GM23248 (cell line): Measurements from ENCODE around the gene KRTAP10-3. TPM values are rescaled to one million over a fixed set of nuclear protein-coding genes. Genes with fewer than 3 reads are reported as not detected.

Source experiments
- DNase-seq: peaks from one replicate; pipeline ENCODE4 v3.0.0-alpha.2; 2015
- H2AFZ ChIP-seq: fragments of 200-600 bp; sonication (generic); 2 replicates; pipeline ENCODE4 v1.6.1; 2016; ENCODE audit warnings: antibody characterized with exemption
- H3F3A ChIP-seq: fragments of 200-600 bp; sonication (generic); 2 replicates; pipeline ENCODE4 v1.6.1; 2016; ENCODE audit warnings: mild to moderate bottlenecking, antibody characterized with exemption, mixed run types; ENCODE audit not compliant: insufficient read depth
- H3K27ac ChIP-seq: fragments of 200-600 bp; sonication (generic); 2 replicates; pipeline ENCODE4 v1.5.1; 2016; ENCODE audit warnings: mild to moderate bottlenecking
- H3K27me3 ChIP-seq: fragments of 200-600 bp; sonication (generic); replicated peaks from 2 replicates; pipeline ENCODE4 v1.6.1; 2016; ENCODE audit warnings: mild to moderate bottlenecking; ENCODE audit not compliant: insufficient read depth
- H3K36me3 ChIP-seq: fragments of 200-600 bp; sonication (generic); 2 replicates; pipeline ENCODE4 v1.6.1; 2016; ENCODE audit warnings: low read depth, mild to moderate bottlenecking
- H3K4me1 ChIP-seq: fragments of 200-600 bp; sonication (generic); 2 replicates; pipeline ENCODE4 v1.6.1; 2016; ENCODE audit warnings: mild to moderate bottlenecking; ENCODE audit not compliant: insufficient read depth
- H3K4me2 ChIP-seq: fragments of 200-600 bp; sonication (generic); one replicate; pipeline ENCODE4 v1.6.1; 2016; ENCODE audit warnings: mild to moderate bottlenecking; ENCODE audit not compliant: unreplicated experiment
- H3K4me3 ChIP-seq: fragments of 200-600 bp; sonication (generic); 2 replicates; pipeline ENCODE4 v1.5.1; 2016; ENCODE audit warnings: mild to moderate bottlenecking
- H3K79me2 ChIP-seq: fragments of 200-600 bp; sonication (generic); 2 replicates; pipeline ENCODE4 v1.6.1; 2016; ENCODE audit warnings: mild to moderate bottlenecking; ENCODE audit not compliant: insufficient read depth
- H3K9ac ChIP-seq: fragments of 200-600 bp; sonication (generic); 2 replicates; pipeline ENCODE4 v1.6.1; 2016; ENCODE audit warnings: mild to moderate bottlenecking
- H3K9me2 ChIP-seq: fragments of 200-600 bp; sonication (generic); 2 replicates; pipeline ENCODE4 v1.6.1; 2016; ENCODE audit warnings: mixed run types, mild to moderate bottlenecking, moderate library complexity; ENCODE audit not compliant: insufficient read depth
- H3K9me3 ChIP-seq: fragments of 200-600 bp; sonication (generic); one replicate; pipeline ENCODE4 v1.6.1; 2017; ENCODE audit warnings: low read depth
- H4K20me1 ChIP-seq: fragments of 200-600 bp; sonication (generic); 2 replicates; pipeline ENCODE4 v1.6.0; 2016; ENCODE audit not compliant: insufficient read depth
- EZH2 ChIP-seq: fragments of 200-600 bp; sonication (generic); IDR thresholded peaks from 2 replicates; pipeline ENCODE4 v1.6.1; 2018; ENCODE audit warnings: antibody characterized with exemption, mild to moderate bottlenecking; ENCODE audit not compliant: insufficient read depth, poor library complexity, severe bottlenecking
- EZH2phosphoT487 ChIP-seq: fragments of 200-600 bp; sonication (generic); IDR thresholded peaks from 2 replicates; pipeline ENCODE4 v1.6.1; 2018; ENCODE audit warnings: antibody characterized with exemption, moderate library complexity, mild to moderate bottlenecking, low read depth; ENCODE audit not compliant: insufficient read depth
- WGBS, 2 experiments: methylation state at CpG; one replicate each; pipeline ENCODE4 v1.1.6; 2015 to 2017; ENCODE audit warnings: low lambda C conversion rate in 2 of 2, low coverage in 1 of 2; ENCODE audit errors: missing lambda C conversion rate in 2 of 2; 5-methylcytosine and 5-hydroxymethylcytosine counted together
- in situ Hi-C: fragments of 300-500 bp; cut with MboI; formaldehyde crosslinking; loops from 2 replicates; pipeline ENCODE4 v1.15.0; 2020
- polyA plus RNA-seq: library from polyadenylated mRNA; unstranded; fragments of >200 nt; fragmentation: Nextera tagmentation; extraction: Ambion mirVana; gene quantifications from 2 replicates; pipeline ENCODE4 v1.2.1, GENCODE V29; 2016
- total RNA-seq: library from RNA; depleted of rRNA; stranded (reverse); fragments of >200 nt; shearing (Covaris generic); gene quantifications from 2 replicates; pipeline ENCODE4 v1.2.3, GENCODE V29; 2014

KRTAP10-3 gene
- total and polyA plus RNA-seq, 2 experiments from 2014 or later = not detected

DNA sequence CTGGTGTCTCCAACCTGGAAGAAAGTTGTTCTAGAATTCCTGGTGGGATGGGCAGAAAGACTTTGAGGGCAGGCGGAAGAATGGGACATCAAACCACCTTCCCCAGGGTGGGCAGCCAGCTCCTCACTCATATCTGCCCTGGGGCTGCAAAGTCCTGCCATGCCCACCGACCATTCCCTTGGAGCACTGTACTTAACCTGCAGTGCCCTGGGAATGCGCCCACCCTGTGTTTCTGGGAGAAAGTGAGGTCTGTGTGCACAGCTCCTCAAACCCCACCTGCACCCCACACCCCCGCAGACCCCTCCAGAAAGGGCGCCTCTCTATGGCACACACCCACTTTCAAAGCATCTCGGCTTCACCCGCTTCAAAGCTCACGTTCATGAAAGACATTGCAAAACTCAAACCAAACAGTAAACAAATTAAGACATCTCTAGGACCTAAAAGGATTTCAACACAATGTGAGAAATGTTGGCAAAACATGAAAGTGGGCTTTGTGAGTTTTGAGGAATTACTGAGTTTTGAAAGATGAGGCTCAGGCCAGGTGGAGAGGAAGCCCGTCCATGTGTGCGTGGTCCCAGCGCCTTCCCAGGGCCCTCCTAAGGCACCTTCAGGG is 43.7 kb downstream of the KRTAP10-3 start:
- in situ Hi-C loops = loop anchor here (10.0 to 25.0 kb wide), 2 partner anchors 280 to 422 kb away; partner anchors contain the start of gene SLX9
- no peak for TF ChIP-seq EZH2phosphoT487
- no peak for TF ChIP-seq EZH2
- Histone ChIP-seq H3K4me1 (no peaks in the 10 kb centered on the region), H3K9me3 (no peaks in the 10 kb centered on the region), H3F3A (no peaks in the 10 kb centered on the region), H3K9ac (no peak overlapping the region), H3K36me3 (no peaks in the 10 kb centered on the region), H3K27ac (no peak overlapping the region), H3K27me3 (peaks cover 7% of the 10 kb centered on the region; the same call in 1 of the 2 replicates), H3K79me2 (no peaks in the 10 kb centered on the region), H4K20me1 (no peaks in the 10 kb centered on the region), H3K4me2 (no peak overlapping the region), H2AFZ (no peak overlapping the region), H3K9me2 (no peaks in the 10 kb centered on the region), H3K4me3 (no peak overlapping the region)
- 34 to 35% methylated on average over 11 of the region's 11 CpGs for WGBS, 2 experiments
- DNase-seq = no peak

DNA sequence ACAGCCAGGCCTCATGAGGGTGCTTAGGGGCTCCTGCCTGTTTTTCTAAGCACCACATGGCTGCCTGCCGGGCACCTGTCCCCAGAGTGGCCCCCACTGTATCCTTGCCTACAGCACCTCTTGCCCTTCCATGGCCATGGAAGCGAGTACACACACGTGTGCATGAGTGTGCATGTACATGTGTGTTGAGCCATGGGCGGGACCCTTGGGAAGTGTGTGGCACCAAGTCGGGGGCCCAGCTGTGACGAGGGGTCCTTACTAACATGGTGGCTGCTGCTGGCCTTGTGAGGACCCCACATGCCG is 44.4 kb downstream of the KRTAP10-3 start:
- Histone ChIP-seq H3K4me1 (no peaks in the 10 kb centered on the region), H3K9me2 (no peaks in the 10 kb centered on the region), H2AFZ (no peak overlapping the region), H3F3A (no peaks in the 10 kb centered on the region), H4K20me1 (no peaks in the 10 kb centered on the region), H3K9ac (no peak overlapping the region), H3K27ac (no peak overlapping the region), H3K4me2 (no peak overlapping the region), H3K27me3 (peaks cover 7% of the 10 kb centered on the region; the same call in 1 of the 2 replicates), H3K9me3 (no peaks in the 10 kb centered on the region), H3K36me3 (no peaks in the 10 kb centered on the region), H3K79me2 (no peaks in the 10 kb centered on the region), H3K4me3 (no peak overlapping the region)
- DNase-seq = no peak
- in situ Hi-C loops = loop anchor here (10.0 to 25.0 kb wide), 2 partner anchors 281 to 423 kb away; partner anchors contain the start of gene SLX9
- 52 to 61% methylated on average over 7 of the region's 7 CpGs for WGBS, 2 experiments
- TF ChIP-seq EZH2 (no peak), EZH2phosphoT487 (no peak)

DNA sequence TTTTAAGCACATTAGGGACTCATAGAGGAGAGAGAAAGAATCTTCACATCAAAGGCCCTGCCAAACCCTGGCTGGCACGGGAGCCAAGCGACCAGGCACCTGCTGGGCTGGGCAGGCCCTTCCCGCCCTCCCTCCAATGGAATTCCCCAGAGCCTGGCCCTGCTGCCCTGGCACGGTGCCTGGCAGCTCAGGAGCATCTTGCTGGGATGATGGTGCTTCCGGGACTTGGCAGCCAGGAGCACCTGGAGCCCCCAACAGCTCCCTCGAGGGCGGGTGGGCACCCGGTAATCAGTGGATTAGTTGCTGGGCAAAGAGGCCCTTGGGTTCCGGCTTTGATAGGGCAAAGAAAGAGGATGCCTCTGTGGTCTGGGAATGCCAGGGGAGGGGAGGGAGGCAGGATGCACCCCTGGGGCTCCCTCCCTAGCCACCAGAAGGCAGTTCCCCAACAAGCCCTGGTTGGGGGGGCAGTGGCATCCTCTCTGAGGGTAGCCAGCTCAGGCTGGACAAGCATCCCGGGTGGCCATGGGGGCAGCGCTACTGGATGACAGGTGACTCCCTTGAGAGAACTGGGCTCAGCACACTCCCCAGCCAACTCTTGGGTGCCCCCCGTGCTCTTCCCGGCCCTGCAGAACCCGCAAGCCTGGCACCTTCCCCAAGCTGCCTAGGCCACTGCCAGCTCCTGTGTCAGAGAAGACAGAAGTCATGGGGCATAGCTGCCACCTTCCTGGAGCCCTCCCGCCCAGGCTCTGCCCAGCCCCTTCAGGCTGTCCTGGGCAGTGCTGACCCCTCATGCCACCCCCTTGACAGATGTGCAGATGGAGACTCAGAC is 45.0 kb downstream of the KRTAP10-3 start:
- Histone ChIP-seq H3K9ac (no peak overlapping the region), H3K27me3 (peaks cover 7% of the 10 kb centered on the region; the same call in 1 of the 2 replicates), H3K36me3 (no peaks in the 10 kb centered on the region), H2AFZ (no peak overlapping the region), H3K79me2 (no peaks in the 10 kb centered on the region), H4K20me1 (no peaks in the 10 kb centered on the region), H3K4me2 (no peak overlapping the region), H3K4me1 (no peaks in the 10 kb centered on the region), H3K9me3 (no peaks in the 10 kb centered on the region), H3K9me2 (no peaks in the 10 kb centered on the region), H3K27ac (no peak overlapping the region), H3F3A (no peaks in the 10 kb centered on the region), H3K4me3 (no peak overlapping the region)
- no peak for TF ChIP-seq EZH2
- no peak for TF ChIP-seq EZH2phosphoT487
- in situ Hi-C loops = loop anchor here (10.0 to 25.0 kb wide), 2 partner anchors 281 to 424 kb away; partner anchors contain the start of gene SLX9
- WGBS, 2 experiments = 74 to 75% methylated on average over 12 to 15 of the region's 15 CpGs
- no peak for DNase-seq

DNA sequence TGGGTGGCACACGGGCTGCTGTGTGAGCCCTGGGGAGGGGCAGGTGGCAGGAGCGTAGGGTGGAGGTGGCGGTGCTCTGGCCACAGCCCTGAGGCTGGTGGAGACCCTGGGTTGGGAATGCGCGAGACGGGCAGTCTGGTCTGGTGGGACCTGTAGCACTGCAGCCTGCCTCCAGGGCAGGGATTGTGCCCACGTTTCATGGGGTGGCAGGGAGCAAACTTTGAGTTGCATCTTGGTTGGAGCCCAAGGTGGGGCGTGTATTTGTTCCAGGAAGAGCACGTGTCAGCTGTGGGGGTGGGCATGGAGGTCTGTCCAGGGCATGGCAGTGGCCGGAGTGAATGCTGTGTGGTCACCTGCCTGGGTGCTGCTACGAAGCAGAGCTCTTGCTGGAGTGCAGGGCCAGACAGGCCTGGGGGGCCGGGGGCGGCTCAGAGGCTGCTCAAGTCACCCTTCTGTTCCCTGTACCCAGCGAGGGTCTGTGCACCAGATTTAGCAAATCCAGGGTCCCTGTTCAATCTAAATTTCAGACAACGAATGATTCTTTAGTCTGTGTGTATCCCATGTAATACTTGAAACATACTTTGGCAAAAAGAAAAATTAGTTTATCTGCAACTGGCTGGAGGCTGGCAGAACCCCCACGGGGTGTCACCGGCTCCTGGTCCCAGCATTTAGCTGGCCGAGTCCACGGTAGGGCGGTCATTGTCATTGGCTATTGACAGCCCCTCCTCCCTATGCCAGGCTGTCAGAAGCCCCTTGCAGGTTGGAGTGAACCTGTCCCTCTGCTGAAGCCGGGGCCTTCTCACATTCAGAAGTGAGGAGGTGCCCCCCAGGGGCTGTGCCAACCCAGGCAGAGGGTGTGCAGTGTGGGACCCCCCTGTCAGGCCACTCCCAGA is 45.9 kb downstream of the KRTAP10-3 start:
- Histone ChIP-seq H3K9ac (no peak overlapping the region), H3F3A (no peaks in the 10 kb centered on the region), H2AFZ (no peak overlapping the region), H3K4me2 (no peak overlapping the region), H3K4me3 (no peak overlapping the region), H3K36me3 (no peaks in the 10 kb centered on the region), H3K4me1 (no peaks in the 10 kb centered on the region), H3K27ac (no peak overlapping the region), H3K79me2 (no peaks in the 10 kb centered on the region), H3K9me3 (no peaks in the 10 kb centered on the region), H3K9me2 (no peaks in the 10 kb centered on the region), H4K20me1 (no peaks in the 10 kb centered on the region), H3K27me3 (peaks cover 7% of the 10 kb centered on the region; the same call in 1 of the 2 replicates)
- WGBS, 2 experiments = 51 to 60% methylated on average over 20 to 21 of the region's 21 CpGs
- TF ChIP-seq EZH2 (no peak), EZH2phosphoT487 (no peak)
- DNase-seq = no peak
- in situ Hi-C loops = loop anchor here (10.0 to 25.0 kb wide), 2 partner anchors 282 to 425 kb away; partner anchors contain the start of gene SLX9
